Tracheal epithelial cell (primary cell): ENCODE measurements around the gene HLA-DRA. TPM values are rescaled to one million over a fixed set of nuclear protein-coding genes. Genes with fewer than 3 reads are reported as not detected.

Experiments
- total RNA-seq: library from RNA; depleted of rRNA; stranded (reverse); fragments of >200 nt; gene quantifications from 2 replicates; pipeline ENCODE4 v1.2.1, GENCODE V29; 2014

Gene HLA-DRA
- not detected in 2 replicates for total RNA-seq

GRCh38 chr6:32439602-32440214 is at the start of gene HLA-DRA:
HLA-DRA (plus strand) TSS chr6:32439887; CDS start chr6:32439951, 64 bp downstream.

GRCh38 chr6:32406857-32407256 is 32.8 kb upstream of the HLA-DRA start, which contains the start of gene BTNL2:
BTNL2 (minus strand) TSS chr6:32407181; CDS start chr6:32407123, 58 bp downstream.

Other genes starting within 250 kb of the HLA-DRA start
- 32.6 and 36.4 TPM in 2 replicates for gene PBX2, start 249.7 kb upstream of the HLA-DRA start, total RNA-seq
- 0.64 and 1.7 TPM in 2 replicates for gene GPSM3, start 247.2 kb upstream of the HLA-DRA start, total RNA-seq
- 0.43 and 0.72 TPM in 2 replicates for gene NOTCH4, start 215.8 kb upstream of the HLA-DRA start, total RNA-seq
- gene TSBP1, start 68.0 kb upstream of the HLA-DRA start, total RNA-seq = not detected in 2 replicates
- not detected in 2 replicates for gene BTNL2, start 32.7 kb upstream of the HLA-DRA start, total RNA-seq
- under 0.01 TPM in 1 of 2 replicates, not detected in the other for gene HLA-DRB5, start 90.4 kb downstream of the HLA-DRA start, total RNA-seq
- 3.4 TPM in 1 of 2 replicates, not detected in the other for gene HLA-DRB1, start 150.0 kb downstream of the HLA-DRA start, total RNA-seq
- gene HLA-DQA1, start 197.5 kb downstream of the HLA-DRA start, total RNA-seq = 0.24 TPM in 1 of 2 replicates, not detected in the other
- 7.7 TPM in 1 of 2 replicates, not detected in the other for gene HLA-DQB1, start 226.8 kb downstream of the HLA-DRA start, total RNA-seq